GM12878 (cell line): ENCODE data around the gene C16orf86. TPM values are rescaled to one million over a fixed set of nuclear protein-coding genes. Genes with fewer than 3 reads are reported as not detected.

Source experiments
- ATAC-seq: fragments of 200-7000 bp; cut with Tn5 transposase; 3 replicates; pipeline ENCODE4 v1.9.1; 2020; ENCODE audit warnings: mild to moderate bottlenecking, moderate library complexity
- BruUV-seq: library from RNA; stranded (reverse); fragments of 400-500 nt; replicated peaks from 2 replicates; lab custom pipeline; 2021; lab: Mats Ljungman, UMichigan
- CTCF ChIA-PET: fragments of 300-600 bp; sonication (Branson Sonifier 250); formaldehyde crosslinking; extraction: SDS; loops from one replicate; lab custom pipeline; 2021; ENCODE audit warnings: inconsistent platforms; lab: Yijun Ruan, JAX
- POLR2A ChIA-PET: fragments of 350-600 bp; formaldehyde crosslinking; extraction: SDS; loops from one replicate; lab custom pipeline; 2021; ENCODE audit warnings: inconsistent platforms; lab: Charles Lee
- RAD21 ChIA-PET: fragments of 300-600 bp; sonication (Branson Sonifier 250); formaldehyde crosslinking; loops from one replicate; lab custom pipeline; 2023; ENCODE audit warnings: antibody characterized with exemption; ENCODE audit not compliant: unreplicated experiment; lab: Charles Lee
- SMC1A ChIA-PET: fragments of 300-600 bp; sonication (Branson Sonifier 250); formaldehyde crosslinking; loops from one replicate; lab custom pipeline; 2023; ENCODE audit not compliant: unreplicated experiment, uncharacterized antibody; lab: Charles Lee
- DNase-seq: peaks from one replicate; pipeline ENCODE4 v3.0.0-alpha.2; 2011; ENCODE audit warnings: low read depth, low spot score
- FAIRE-seq: peaks from 3 replicates; lab custom pipeline; 2011; peaks lifted over from hg19 to GRCh38; lab: Jason Lieb, UNC
- H2AFZ ChIP-seq: 2 replicates; pipeline ENCODE4 v1.6.0; 2011; ENCODE audit warnings: low read depth, low read length, control low read depth; ENCODE audit not compliant: control insufficient read depth
- H3K27ac ChIP-seq: 2 replicates; pipeline ENCODE4 v1.5.1; 2011; ENCODE audit warnings: control low read depth; ENCODE audit not compliant: control insufficient read depth, insufficient read depth
- H3K27me3 ChIP-seq, 2 experiments: replicated peaks in 1 of 2; 2 replicates each; pipeline versions ENCODE4 v1.6.0 to v1.6.1; 2011; ENCODE audit warnings: low read length in 1 of 2; ENCODE audit not compliant: control insufficient read depth in 2 of 2, insufficient read depth in 2 of 2
- H3K36me3 ChIP-seq, 2 experiments: 2 replicates each; pipeline ENCODE4 v1.5.1; 2011; ENCODE audit warnings: low read length in 1 of 2; ENCODE audit not compliant: control insufficient read depth in 2 of 2, insufficient read depth in 2 of 2
- H3K4me1 ChIP-seq: 2 replicates; pipeline ENCODE4 v1.6.1; 2011; ENCODE audit warnings: mild to moderate bottlenecking, low read length, moderate library complexity, mixed read lengths; ENCODE audit not compliant: control insufficient read depth, insufficient read depth
- H3K4me2 ChIP-seq: 2 replicates; pipeline ENCODE4 v1.6.0; 2011; ENCODE audit warnings: control low read depth; ENCODE audit not compliant: control insufficient read depth, insufficient read depth
- H3K4me3 ChIP-seq: fragments of 200-600 bp; sonication (generic); 2 replicates; pipeline ENCODE4 v1.5.1; 2016
- H3K79me2 ChIP-seq: 2 replicates; pipeline ENCODE4 v1.6.0; 2011; ENCODE audit warnings: low read length; ENCODE audit not compliant: control insufficient read depth, insufficient read depth
- H3K9ac ChIP-seq: 2 replicates; pipeline ENCODE4 v1.8.0; 2011; ENCODE audit warnings: low read length, control low read depth, mixed read lengths; ENCODE audit not compliant: control insufficient read depth, insufficient read depth
- H3K9me3 ChIP-seq: replicated peaks from 3 replicates; pipeline ENCODE4 v1.5.1; 2011; ENCODE audit warnings: mild to moderate bottlenecking, low read length; ENCODE audit not compliant: control insufficient read depth, insufficient read depth
- H4K20me1 ChIP-seq: 2 replicates; pipeline ENCODE4 v1.6.0; 2011; ENCODE audit not compliant: control insufficient read depth, insufficient read depth
- CEBPB ChIP-seq, 2 experiments: fragments of 150-350 bp in 1 of 2; IDR thresholded peaks; 2 replicates each; pipeline ENCODE4 v1.6.1; 2012 to 2014; ENCODE audit warnings: low read depth in 2 of 2, low read length in 2 of 2, borderline replicate concordance in 1 of 2, inconsistent platforms in 1 of 2
- CTCF ChIP-seq, 3 experiments: IDR thresholded peaks in 2 of 3; conservative IDR thresholded peaks in 1 of 3; 2 replicates each; pipeline ENCODE4 v1.5.1; 2011; ENCODE audit warnings: low read depth in 3 of 3, low read length in 3 of 3, mild to moderate bottlenecking in 3 of 3, control low read depth in 2 of 3, moderate library complexity in 2 of 3, inconsistent platforms in 1 of 3, mixed read lengths in 1 of 3; ENCODE audit not compliant: control insufficient read depth in 2 of 3, insufficient read depth in 1 of 3; ENCODE audit errors: extremely low read depth in 1 of 3
- EP300 ChIP-seq, 2 experiments: fragments of 150-350 bp in 1 of 2; IDR thresholded peaks; 2 replicates each; pipeline ENCODE4 v1.6.1; 2011 to 2012; ENCODE audit warnings: low read depth in 2 of 2, low read length in 2 of 2, borderline replicate concordance in 1 of 2, improper control_type of control experiment in 1 of 2, inconsistent platforms in 1 of 2; ENCODE audit not compliant: control insufficient read depth in 1 of 2
- IRF4 ChIP-seq: IDR thresholded peaks from 2 replicates; pipeline ENCODE4 v1.6.1; 2011; ENCODE audit warnings: low read depth, low read length
- NFIC ChIP-seq: IDR thresholded peaks from 2 replicates; pipeline ENCODE4 v1.6.1; 2012; ENCODE audit warnings: low read depth, mild to moderate bottlenecking, inconsistent platforms, low read length, moderate library complexity
- PRDM15 ChIP-seq: fragments of 450-650 bp; formaldehyde crosslinking; IDR thresholded peaks from 2 replicates; pipeline ENCODE4 v1.4.0; 2020; ENCODE audit warnings: mild to moderate bottlenecking, moderate library complexity
- SREBF2 ChIP-seq: IDR thresholded peaks from 2 replicates; pipeline ENCODE4 v1.6.1; 2012; ENCODE audit warnings: mild to moderate bottlenecking, low read length
- USF2 ChIP-seq: IDR thresholded peaks from 2 replicates; pipeline ENCODE4 v1.6.1; 2011; ENCODE audit warnings: low read depth, low read length, improper control_type of control experiment, borderline replicate concordance
- ZNF207 ChIP-seq: fragments of 450-650 bp; IDR thresholded peaks from 2 replicates; pipeline ENCODE4 v1.6.1; 2014; ENCODE audit warnings: antibody characterized with exemption, mild to moderate bottlenecking, borderline replicate concordance
- ZNF687 ChIP-seq: fragments of 450-650 bp; IDR thresholded peaks from 2 replicates; pipeline ENCODE4 v1.6.1; 2017; ENCODE audit warnings: mild to moderate bottlenecking, moderate library complexity
- WGBS: methylation state at CpG from one replicate; pipeline ENCODE4 v1.1.6; 2016; ENCODE audit warnings: low lambda C conversion rate; ENCODE audit not compliant: insufficient replicate concordance, insufficient coverage; ENCODE audit errors: missing lambda C conversion rate; 5-methylcytosine and 5-hydroxymethylcytosine counted together
- in situ Hi-C: fragments of 300-500 bp; cut with MboI; formaldehyde crosslinking; loops from 9 replicates; pipeline ENCODE4 v1.14.3; 2018; ENCODE audit warnings: mixed read lengths
- intact Hi-C: fragments of 100-400 bp; cut with micrococcal nuclease; formaldehyde crosslinking; loops from one replicate; pipeline ENCODE4 v1.14.2; 2022; ENCODE audit not compliant: unreplicated experiment
- polyA plus RNA-seq, 11 experiments: library from polyadenylated mRNA; depleted of rRNA in 4 of 11; unstranded in 6 of 11; stranded (reverse) in 5 of 11; fragments of >200 nt; fragmentation: Nextera tagmentation in 4 of 11; fragmentation: Illumina TruSeq in 1 of 11; extraction: Ambion mirVana in 4 of 11; extraction: Trizol in 1 of 11; gene quantifications; 1 replicate in 1 of 11; 2 replicates in 10 of 11; pipeline versions ENCODE4 v1.2.1 to v1.2.3, GENCODE V29; 2011 to 2016; ENCODE audit warnings: inconsistent platforms in 2 of 11, missing spikeins in 2 of 11, low read depth in 1 of 11
- total RNA-seq, 4 experiments: library from RNA; depleted of rRNA in 3 of 4; stranded (reverse); fragments of >200 nt in 3 of 4; fragmentation: Illumina TruSeq in 1 of 4; extraction: Trizol in 1 of 4; gene quantifications; 2 replicates each; pipeline versions ENCODE4 v1.2.1 to v1.2.3, GENCODE V29; 2013 to 2021

The C16orf86 gene
- total and polyA plus RNA-seq, 10 of the 15 experiments (the other 5 are each of a cell fraction or from before 2014, with no cell fraction given): 0.11 to 3.3 (median 1.6) TPM

- TF ChIP-seq PRDM15 (CRISPR knock-in tag): no peak
- TF ChIP-seq EP300 (IDR thresholded peaks at IDR 0.05; ENCODE audit: borderline replicate concordance in 1 of 2, control insufficient read depth in 1 of 2, low read depth in 2 of 2, low read length in 2 of 2): no peak
Observed at GRCh38 chr16:67708368-67708771, 41.8 kb downstream of the C16orf86 start (continued).

GRCh38 chr16:67709050-67709449 lies 42.4 kb downstream of the C16orf86 start:
- ATAC-seq: no peak
- Histone ChIP-seq H3K36me3 (peaks cover 0 to 5% of the 10 kb centered on the region in 2 experiments; a peak in 1 of 4 replicates), H3K9me3 (no peaks in the 10 kb centered on the region), H3K4me2 (no peak overlapping the region), H3K27me3 (no peaks in the 10 kb centered on the region), H3K4me3 (no peak overlapping the region), H2AFZ (no peak overlapping the region), H4K20me1 (no peaks in the 10 kb centered on the region), H3K4me1 (peaks cover 9% of the 10 kb centered on the region), H3K9ac (no peak overlapping the region), H3K79me2 (peaks cover 2% of the 10 kb centered on the region), H3K27ac (no peak overlapping the region)
- ChIA-PET POLR2A (interaction anchor here (1.0 kb wide), 1 partner anchor 10 kb away, joined by 3 read pairs; no protein-coding TSS in a partner anchor), SMC1A (interaction anchor here (0.9 to 1.5 kb wide), 3 partner anchors 9 to 41 kb away, joined by 3 to 4 read pairs (median 4); partner anchors contain the start of gene GFOD2), RAD21 (no interaction called here), CTCF (no interaction called here)
- intact Hi-C loops (no loop called here), in situ Hi-C loops (no loop called here)
- WGBS: 100% methylated on average over 1 of the region's 1 CpG
- no peak for FAIRE-seq
- no TSS peak for BruUV-seq
- DNase-seq: no peak
- no peak for TF ChIP-seq NFIC
- no peak for TF ChIP-seq CTCF (IDR thresholded peaks at IDR 0.05 in 2 of 3, conservative IDR thresholded peaks at IDR 0.05 in 1 of 3; ENCODE audit: control insufficient read depth in 2 of 3, extremely low read depth in 1 of 3, insufficient read depth in 1 of 3, low read depth in 3 of 3, low read length in 3 of 3)
- no peak for TF ChIP-seq ZNF687
- no peak for TF ChIP-seq ZNF207
- TF ChIP-seq SREBF2: no peak
- no peak for TF ChIP-seq IRF4
- no peak for TF ChIP-seq USF2
- no peak for TF ChIP-seq CEBPB (IDR thresholded peaks at IDR 0.05; ENCODE audit: borderline replicate concordance in 1 of 2, low read depth in 2 of 2, low read length in 2 of 2)
